Mesendoderm (in vitro differentiated cells): ENCODE data around the gene ATP9A.

ENCODE experiments used
- DNase-seq: peaks from one replicate; pipeline ENCODE4 v3.0.0; 2013
- H2AK5ac ChIP-seq: 2 replicates; pipeline ENCODE4 v1.6.1; 2013; ENCODE audit warnings: low read length, inconsistent platforms
- H2BK120ac ChIP-seq: 2 replicates; pipeline ENCODE4 v1.6.1; 2013; ENCODE audit warnings: low read depth, mild to moderate bottlenecking, low read length, moderate library complexity, mixed read lengths
- H2BK15ac ChIP-seq: replicated peaks from 2 replicates; pipeline ENCODE4 v1.6.1; 2013; ENCODE audit warnings: low read depth, mild to moderate bottlenecking, moderate library complexity
- H2BK5ac ChIP-seq: 2 replicates; pipeline ENCODE4 v1.6.1; 2013; ENCODE audit warnings: low read length, inconsistent platforms
- H3K18ac ChIP-seq: 2 replicates; pipeline ENCODE4 v1.6.1; 2013; ENCODE audit warnings: mild to moderate bottlenecking, low read length, mixed read lengths
- H3K23ac ChIP-seq: one replicate; pipeline ENCODE4 v1.6.1; 2013; ENCODE audit warnings: low read length
- H3K27ac ChIP-seq: 2 replicates; pipeline ENCODE4 v1.5.1; 2013; ENCODE audit warnings: low read depth, mild to moderate bottlenecking, inconsistent platforms, low read length, moderate library complexity
- H3K27me3 ChIP-seq: 2 replicates; pipeline ENCODE4 v1.6.1; 2013; ENCODE audit warnings: low read length, control low read depth, mild to moderate bottlenecking, inconsistent platforms; ENCODE audit not compliant: insufficient read depth, poor library complexity
- H3K36me3 ChIP-seq: 2 replicates; pipeline ENCODE4 v1.6.1; 2013; ENCODE audit warnings: low read length, inconsistent platforms; ENCODE audit not compliant: control insufficient read depth, insufficient read depth
- H3K4ac ChIP-seq: one replicate; pipeline ENCODE4 v1.6.1; 2013; ENCODE audit warnings: low read depth, mild to moderate bottlenecking, low read length, moderate library complexity
- H3K4me1 ChIP-seq: 2 replicates; pipeline ENCODE4 v1.6.1; 2013; ENCODE audit warnings: low read depth, low read length, inconsistent platforms; ENCODE audit not compliant: control insufficient read depth
- H3K4me2 ChIP-seq: 2 replicates; pipeline ENCODE4 v1.6.1; 2013; ENCODE audit warnings: low read length
- H3K4me3 ChIP-seq: 2 replicates; pipeline ENCODE4 v1.5.1; 2013; ENCODE audit warnings: mild to moderate bottlenecking, low read length
- H3K56ac ChIP-seq: one replicate; pipeline ENCODE4 v1.6.1; 2013; ENCODE audit warnings: low read length
- H3K79me1 ChIP-seq: 2 replicates; pipeline ENCODE4 v1.6.1; 2013; ENCODE audit warnings: low read length, inconsistent platforms
- H3K79me2 ChIP-seq: 2 replicates; pipeline ENCODE4 v1.6.1; 2013; ENCODE audit warnings: mild to moderate bottlenecking, low read length; ENCODE audit not compliant: control insufficient read depth, insufficient read depth
- H3K9ac ChIP-seq: 2 replicates; pipeline ENCODE4 v1.6.1; 2013; ENCODE audit warnings: low read length, inconsistent platforms
- H4K5ac ChIP-seq: one replicate; pipeline ENCODE4 v1.6.1; 2013; ENCODE audit warnings: low read length
- H4K8ac ChIP-seq: one replicate; pipeline ENCODE4 v1.6.1; 2013; ENCODE audit warnings: low read depth, mild to moderate bottlenecking, control low read depth, low read length, moderate library complexity
- WGBS: extraction: QIAGEN DNeasy Blood & Tissue Kit; methylation state at CpG from one replicate; pipeline ENCODE4 v1.1.7; 2013; ENCODE audit warnings: low lambda C conversion rate, missing lambda C conversion rate; ENCODE audit not compliant: insufficient coverage; ENCODE audit errors: extremely low coverage; 5-methylcytosine and 5-hydroxymethylcytosine counted together

ATP9A gene

DNA sequence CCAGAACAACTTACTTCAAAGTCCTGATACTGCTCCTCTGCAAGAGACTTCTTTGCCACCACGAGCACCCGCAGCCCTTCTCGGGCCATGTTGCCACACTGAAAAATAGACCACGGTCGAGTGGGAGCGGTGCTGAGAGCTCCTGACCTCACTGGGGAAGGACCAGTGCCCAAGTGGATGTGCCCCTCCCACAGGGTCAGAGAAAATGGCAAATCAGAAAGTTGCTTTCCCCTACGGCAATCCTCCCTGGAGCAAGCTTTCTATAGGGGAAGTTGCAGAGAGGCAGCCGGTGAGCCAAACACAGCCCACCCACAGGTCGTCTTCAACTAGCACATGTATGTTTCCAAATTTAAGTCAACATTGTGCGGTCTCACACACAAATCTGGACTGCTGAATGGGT is 140.6 kb downstream of the ATP9A start:
- H3K4me3 ChIP-seq = no peak overlapping the region
- no peak overlapping the region for H4K8ac ChIP-seq
- H3K18ac ChIP-seq = no peak overlapping the region
- H3K23ac ChIP-seq = no peak overlapping the region
- no peak overlapping the region for H3K9ac ChIP-seq
- no peak overlapping the region for H2BK5ac ChIP-seq
- H3K36me3 ChIP-seq = no peaks in the 10 kb centered on the region
- no peak overlapping the region for H2BK120ac ChIP-seq
- WGBS = no CpG with 5 or more reads among the region's 10 CpGs
- no peak overlapping the region for H3K56ac ChIP-seq
- no peaks in the 10 kb centered on the region for H3K4me1 ChIP-seq
- no peak overlapping the region for H3K4me2 ChIP-seq
- H4K5ac ChIP-seq = no peak overlapping the region
- no peaks in the 10 kb centered on the region for H3K79me1 ChIP-seq
- H3K79me2 ChIP-seq = no peaks in the 10 kb centered on the region
- H3K27ac ChIP-seq = no peak overlapping the region
- no peak overlapping the region for H2BK15ac ChIP-seq
- no peak for DNase-seq
- H2AK5ac ChIP-seq = no peak overlapping the region
- H3K4ac ChIP-seq = no peak overlapping the region
- H3K27me3 ChIP-seq = no peaks in the 10 kb centered on the region

DNA sequence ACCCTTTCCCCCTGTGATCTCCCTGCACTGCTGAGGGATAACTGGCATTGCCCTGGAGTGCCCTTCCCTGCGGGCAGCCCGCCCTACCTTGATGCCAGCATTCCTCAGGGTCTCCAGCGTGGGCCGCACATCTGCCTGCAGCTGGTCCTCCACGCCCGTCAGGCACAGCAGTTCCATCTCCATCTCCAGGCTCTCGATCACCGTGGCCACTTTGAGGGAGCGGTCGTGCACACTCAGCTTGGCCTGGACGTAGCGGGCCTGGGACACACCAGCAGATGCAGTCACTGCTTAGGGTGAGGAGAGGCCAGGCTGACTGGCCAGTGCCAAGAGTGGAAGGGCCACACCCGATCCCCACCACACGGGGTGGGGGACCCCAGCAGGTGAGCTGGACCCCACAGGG is 143.1 kb downstream of the ATP9A start:
- no peak overlapping the region for H3K18ac ChIP-seq
- no peak overlapping the region for H2BK5ac ChIP-seq
- H2BK120ac ChIP-seq = no peak overlapping the region
- no peak overlapping the region for H3K56ac ChIP-seq
- H3K4me3 ChIP-seq = no peak overlapping the region
- no peak overlapping the region for H2BK15ac ChIP-seq
- H3K23ac ChIP-seq = no peak overlapping the region
- no peak overlapping the region for H2AK5ac ChIP-seq
- H4K8ac ChIP-seq = no peak overlapping the region
- no peak overlapping the region for H4K5ac ChIP-seq
- no peak overlapping the region for H3K9ac ChIP-seq
- H3K27ac ChIP-seq = no peak overlapping the region
- no peaks in the 10 kb centered on the region for H3K27me3 ChIP-seq
- no peak for DNase-seq
- H3K4me2 ChIP-seq = no peak overlapping the region
- no CpG with 5 or more reads among the region's 14 CpGs for WGBS
- H3K36me3 ChIP-seq = no peaks in the 10 kb centered on the region
- no peak overlapping the region for H3K4ac ChIP-seq
- H3K79me1 ChIP-seq = no peaks in the 10 kb centered on the region
- H3K79me2 ChIP-seq = no peaks in the 10 kb centered on the region
- no peaks in the 10 kb centered on the region for H3K4me1 ChIP-seq

DNA sequence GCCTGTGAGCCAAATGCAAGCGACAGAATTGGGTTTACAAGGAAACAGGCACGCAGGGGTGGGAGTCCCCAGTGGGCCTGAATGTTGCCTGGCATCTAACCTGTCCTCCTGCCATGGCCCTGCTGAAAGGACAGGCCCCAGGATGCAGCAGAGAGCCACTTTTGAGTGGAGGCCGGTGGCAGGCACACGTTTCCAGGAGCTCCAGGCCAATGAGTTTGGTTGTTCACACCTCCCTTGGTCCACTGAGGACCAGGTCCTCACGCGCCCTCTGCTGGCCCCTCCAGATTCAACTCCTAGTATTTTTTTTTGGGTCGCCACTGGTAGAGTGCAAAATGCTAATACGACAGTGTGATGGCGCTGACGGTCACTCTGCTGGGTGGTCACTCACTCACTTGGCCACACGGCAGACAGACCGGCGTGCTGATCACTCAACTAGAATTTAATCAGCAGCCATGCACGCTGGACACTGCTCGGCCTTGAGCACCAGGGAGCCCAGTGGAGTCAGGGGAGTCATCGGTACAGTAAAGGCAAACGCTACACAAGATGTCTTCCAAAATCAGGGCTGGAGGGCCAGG is 143.9 kb downstream of the ATP9A start:
- Histone ChIP-seq H3K9ac (no peak overlapping the region), H2BK5ac (no peak overlapping the region), H2BK15ac (no peak overlapping the region), H3K4me3 (no peak overlapping the region), H2AK5ac (no peak overlapping the region), H3K4me1 (no peaks in the 10 kb centered on the region), H3K18ac (no peak overlapping the region), H3K27me3 (no peaks in the 10 kb centered on the region), H3K27ac (no peak overlapping the region), H3K79me1 (no peaks in the 10 kb centered on the region), H4K5ac (no peak overlapping the region), H3K4ac (no peak overlapping the region), H2BK120ac (no peak overlapping the region), H3K4me2 (no peak overlapping the region), H3K23ac (no peak overlapping the region), H4K8ac (no peak overlapping the region), H3K56ac (no peak overlapping the region), H3K79me2 (no peaks in the 10 kb centered on the region), H3K36me3 (no peaks in the 10 kb centered on the region)
- DNase-seq = peak; percentile 90
- WGBS = no CpG with 5 or more reads among the region's 17 CpGs

DNA sequence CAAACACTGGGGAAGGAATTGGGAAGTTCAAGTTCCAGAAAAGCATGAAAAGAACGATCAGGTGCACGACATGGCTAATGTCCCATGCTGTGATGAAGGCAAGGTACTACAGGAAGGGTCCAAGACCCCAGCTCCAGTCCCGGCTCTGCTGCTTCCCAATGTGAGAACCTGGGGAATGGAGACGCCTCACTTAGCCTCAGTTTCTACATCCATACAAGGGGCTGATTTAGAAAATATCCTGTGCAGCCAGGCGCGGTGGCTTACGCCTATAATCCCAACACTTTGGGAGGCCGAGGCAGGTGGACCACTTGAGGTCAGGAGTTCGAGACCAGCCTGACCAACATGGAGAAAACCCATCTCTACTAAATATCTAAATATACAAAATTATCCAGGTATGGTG is 144.9 kb downstream of the ATP9A start:
- H3K36me3 ChIP-seq = no peaks in the 10 kb centered on the region
- H3K27ac ChIP-seq = no peak overlapping the region
- no peak overlapping the region for H2BK15ac ChIP-seq
- H3K27me3 ChIP-seq = no peaks in the 10 kb centered on the region
- no peak overlapping the region for H2AK5ac ChIP-seq
- H3K4me3 ChIP-seq = no peak overlapping the region
- no peaks in the 10 kb centered on the region for H3K79me2 ChIP-seq
- DNase-seq = no peak
- no peaks in the 10 kb centered on the region for H3K4me1 ChIP-seq
- WGBS = no CpG with 5 or more reads among the region's 9 CpGs
- H3K9ac ChIP-seq = no peak overlapping the region
- H3K18ac ChIP-seq = no peak overlapping the region
- no peak overlapping the region for H3K4ac ChIP-seq
- no peak overlapping the region for H3K23ac ChIP-seq
- no peaks in the 10 kb centered on the region for H3K79me1 ChIP-seq
- H4K8ac ChIP-seq = no peak overlapping the region
- no peak overlapping the region for H2BK120ac ChIP-seq
- no peak overlapping the region for H3K56ac ChIP-seq
- H2BK5ac ChIP-seq = no peak overlapping the region
- H4K5ac ChIP-seq = no peak overlapping the region
- no peak overlapping the region for H3K4me2 ChIP-seq

DNA sequence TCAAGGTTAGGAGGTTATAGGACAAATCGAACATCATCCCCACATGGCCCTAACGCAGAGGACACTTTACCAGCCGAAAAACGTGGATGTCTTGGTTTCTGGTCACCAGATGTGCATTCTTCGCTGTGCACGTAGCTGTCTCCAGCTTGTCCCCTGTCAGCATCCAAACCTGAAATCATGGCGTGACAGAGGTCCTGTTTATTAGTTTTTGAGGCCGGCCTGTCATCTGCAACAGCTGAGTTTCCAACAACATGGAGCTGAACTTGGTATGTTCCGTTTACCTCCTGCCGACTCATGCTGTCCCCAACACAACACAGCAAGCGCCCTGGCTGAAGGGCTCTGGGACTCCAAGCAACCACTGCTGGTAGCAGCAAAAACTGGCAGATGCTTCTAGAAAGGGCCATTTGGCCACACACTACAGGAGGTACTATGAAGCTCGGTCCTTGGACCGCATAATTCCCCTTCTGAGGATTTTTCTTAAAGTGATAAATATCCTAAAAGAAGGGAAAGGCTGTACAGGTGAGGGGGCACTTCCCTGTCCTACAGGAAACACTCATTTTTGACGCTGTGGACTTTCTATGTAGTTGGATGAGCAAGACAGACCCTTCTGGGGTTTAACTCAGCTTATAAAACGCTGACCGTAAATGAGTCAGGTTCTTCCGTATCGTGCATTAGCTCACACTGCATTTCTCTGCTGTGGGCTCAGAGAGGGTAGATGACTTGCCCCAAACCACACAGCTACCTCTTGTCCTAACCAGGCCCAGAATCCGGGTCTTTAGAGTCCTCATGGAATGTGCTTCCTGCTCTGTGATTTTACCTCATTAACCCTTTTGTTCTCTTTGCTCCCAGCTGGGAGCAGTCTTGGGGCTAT is 146.0 kb downstream of the ATP9A start:
- Histone ChIP-seq H3K4me1 (no peaks in the 10 kb centered on the region), H3K56ac (no peak overlapping the region), H2BK120ac (no peak overlapping the region), H2BK15ac (no peak overlapping the region), H3K9ac (no peak overlapping the region), H4K8ac (no peak overlapping the region), H2BK5ac (no peak overlapping the region), H2AK5ac (no peak overlapping the region), H3K4ac (no peak overlapping the region), H3K18ac (no peak overlapping the region), H3K27me3 (no peaks in the 10 kb centered on the region), H3K36me3 (no peaks in the 10 kb centered on the region), H3K27ac (no peak overlapping the region), H3K4me2 (no peak overlapping the region), H3K23ac (no peak overlapping the region), H3K79me1 (no peaks in the 10 kb centered on the region), H3K4me3 (no peak overlapping the region), H3K79me2 (no peaks in the 10 kb centered on the region), H4K5ac (no peak overlapping the region)
- peak; percentile 31 for DNase-seq
- no CpG with 5 or more reads among the region's 19 CpGs for WGBS
